ENCODE measurements around the gene ACOD1.

ACOD1 gene

DNA sequence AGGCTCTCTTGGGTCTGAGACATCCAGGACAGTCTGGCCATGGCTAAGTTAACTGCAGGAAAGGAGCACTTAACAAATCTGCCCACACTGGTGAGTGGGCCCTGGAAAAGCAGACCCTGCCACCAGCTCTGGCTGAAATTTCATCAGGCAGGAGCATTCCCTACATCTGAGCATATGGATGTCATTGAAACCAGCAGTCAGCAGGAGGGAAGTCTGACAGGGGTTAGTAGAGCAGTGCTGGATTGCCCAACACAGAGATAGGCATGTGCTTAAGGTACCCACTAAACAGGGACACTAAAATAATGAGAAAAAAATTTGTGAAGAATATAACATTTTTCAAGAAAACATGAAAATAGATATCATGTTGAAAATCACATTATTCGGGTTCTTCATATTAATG, 13.6 kb upstream of the ACOD1 start:
- H3K27ac ChIP-seq, result no peak overlapping the region
- TF ChIP-seq ZFX (IDR thresholded peaks at IDR 0.05) (no peak), CTCF (conservative IDR thresholded peaks at IDR 0.05) (no peak)

DNA sequence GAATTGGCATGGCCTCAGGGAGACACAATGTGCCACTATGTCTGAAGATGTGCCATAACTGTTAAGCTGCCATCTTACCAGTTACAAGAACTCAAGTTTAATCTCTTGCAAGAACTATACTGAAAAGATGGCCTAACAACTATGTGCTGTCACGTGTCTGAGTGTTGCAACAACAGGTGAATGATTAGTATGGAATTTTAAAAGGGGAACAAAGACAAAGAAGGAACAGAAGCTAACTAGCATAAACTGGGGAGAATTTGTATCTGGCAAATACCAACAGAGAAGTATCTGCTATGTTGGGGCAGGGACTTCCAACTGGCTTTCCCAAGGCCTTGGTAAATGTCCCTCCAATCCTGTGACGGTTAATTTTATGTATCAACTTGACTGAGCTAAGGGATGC, 11.5 kb upstream of the ACOD1 start:
- TF ChIP-seq ZFX (IDR thresholded peaks at IDR 0.05), result no peak
- TF ChIP-seq CTCF (conservative IDR thresholded peaks at IDR 0.05), result no peak
- no peak overlapping the region for H3K27ac ChIP-seq

GRCh38 chr13:76937281-76937820, 11.0 kb upstream of the ACOD1 start:
- H3K27ac ChIP-seq, result no peak overlapping the region
- no peak for TF ChIP-seq CTCF (conservative IDR thresholded peaks at IDR 0.05)
- no peak for TF ChIP-seq ZFX (IDR thresholded peaks at IDR 0.05)

- H3K27ac ChIP-seq, result no peak overlapping the region
- TF ChIP-seq CTCF (conservative IDR thresholded peaks at IDR 0.05), result no peak
- TF ChIP-seq ZFX (IDR thresholded peaks at IDR 0.05), result no peak
Measured at GRCh38 chr13:76939215-76939614, 9.1 kb upstream of the ACOD1 start.

- TF ChIP-seq ZFX (IDR thresholded peaks at IDR 0.05) (no peak), CTCF (conservative IDR thresholded peaks at IDR 0.05) (no peak)
- no peak overlapping the region for H3K27ac ChIP-seq
Measured at GRCh38 chr13:76942363-76942762, 5.9 kb upstream of the ACOD1 start.

GRCh38 chr13:76943646-76944045, 4.7 kb upstream of the ACOD1 start:
- H3K27ac ChIP-seq, result no peak overlapping the region
- TF ChIP-seq CTCF (conservative IDR thresholded peaks at IDR 0.05), result no peak
- no peak for TF ChIP-seq ZFX (IDR thresholded peaks at IDR 0.05)

DNA sequence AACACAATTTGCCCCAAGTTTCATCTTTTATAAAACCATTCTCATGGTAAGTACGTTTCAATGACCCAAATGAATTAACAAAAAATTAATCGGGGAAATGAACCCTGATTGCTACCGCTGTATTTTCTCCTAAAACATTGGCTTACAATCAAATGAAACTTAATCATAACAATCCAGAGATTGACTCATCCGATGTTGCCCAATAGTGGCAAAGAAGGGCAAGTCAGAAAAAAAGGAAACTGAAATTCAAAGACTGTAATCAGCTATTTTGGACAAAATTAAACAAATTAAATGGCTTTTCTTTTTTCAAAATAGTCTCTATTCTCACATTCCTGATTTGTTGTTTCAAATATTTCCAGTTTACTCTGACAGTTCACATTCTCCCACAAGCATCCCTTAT, 3.9 kb upstream of the ACOD1 start:
- no peak overlapping the region for H3K27ac ChIP-seq
- TF ChIP-seq CTCF (conservative IDR thresholded peaks at IDR 0.05) (no peak), ZFX (IDR thresholded peaks at IDR 0.05) (no peak)
